HepG2 (cell line): ENCODE data around the gene RPTOR. TPM values are rescaled to one million over a fixed set of nuclear protein-coding genes. Genes with fewer than 3 reads are reported as not detected.

Experiments used
- ATAC-seq: fragments of 200-7000 bp; cut with Tn5 transposase; 3 replicates; pipeline ENCODE4 v1.9.1; 2020; ENCODE audit warnings: mild to moderate bottlenecking, moderate library complexity
- BruUV-seq: library from RNA; stranded (reverse); fragments of 400-500 nt; replicated peaks from 2 replicates; lab custom pipeline; 2021; lab: Mats Ljungman, UMichigan
- CTCF ChIA-PET: fragments of 300-600 bp; formaldehyde crosslinking; extraction: SDS; loops from one replicate; lab custom pipeline; 2021; ENCODE audit warnings: low total read pairs, inconsistent platforms, low intra/inter-chr PET ratio; lab: Yijun Ruan, JAX
- POLR2A ChIA-PET: fragments of 350-600 bp; sonication (Branson Sonifier 250); formaldehyde crosslinking; loops from one replicate; lab custom pipeline; 2020; ENCODE audit warnings: antibody characterized with exemption, inconsistent platforms; lab: Yijun Ruan, JAX
- DNase-seq: peaks from one replicate; pipeline ENCODE4 v3.0.0-alpha.2; 2015; ENCODE audit warnings: low spot score
- FAIRE-seq: peaks from 3 replicates; lab custom pipeline; 2011; peaks lifted over from hg19 to GRCh38; lab: Jason Lieb, UNC
- H2AFZ ChIP-seq: one replicate; pipeline ENCODE4 v1.6.1; 2011; ENCODE audit warnings: low read length, inconsistent platforms
- H3K27ac ChIP-seq: fragments of 300-600 bp; 3 replicates; pipeline ENCODE4 v1.8.0; 2011; ENCODE audit warnings: mixed run types, mild to moderate bottlenecking, mixed read lengths, low read length, inconsistent platforms; ENCODE audit not compliant: insufficient read depth; ENCODE audit errors: extremely low read length
- H3K27me3 ChIP-seq, 2 experiments: fragments of 200-600 bp in 1 of 2; 2 replicates in 1 of 2; 3 replicates in 1 of 2; pipeline versions ENCODE4 v1.6.0 to v1.8.0; 2011; ENCODE audit warnings: low read length in 2 of 2, mild to moderate bottlenecking in 2 of 2, moderate library complexity in 2 of 2, inconsistent platforms in 1 of 2; ENCODE audit not compliant: insufficient read depth in 2 of 2, control insufficient read depth in 1 of 2
- H3K36me3 ChIP-seq, 2 experiments: fragments of 200-600 bp in 1 of 2; replicated peaks in 1 of 2; 2 replicates in 1 of 2; 3 replicates in 1 of 2; pipeline versions ENCODE4 v1.5.1 to v1.8.0; 2011; ENCODE audit warnings: low read length in 2 of 2, inconsistent platforms in 1 of 2; ENCODE audit not compliant: insufficient read depth in 2 of 2, control insufficient read depth in 1 of 2
- H3K4me1 ChIP-seq: 2 replicates; pipeline ENCODE4 v1.5.1; 2012; ENCODE audit warnings: low read length, inconsistent platforms; ENCODE audit not compliant: insufficient read depth
- H3K4me2 ChIP-seq: 2 replicates; pipeline ENCODE4 v1.6.0; 2011; ENCODE audit warnings: low read depth, low read length, inconsistent platforms
- H3K4me3 ChIP-seq, 3 experiments: fragments of 200-600 bp in 1 of 3; sonication (generic), shearing (Covaris generic) in 1 of 3; replicated peaks in 1 of 3; 2 replicates each; pipeline ENCODE4 v1.5.1; 2011 to 2016; ENCODE audit warnings: low read length in 3 of 3, inconsistent platforms in 2 of 3, low read depth in 2 of 3, mild to moderate bottlenecking in 2 of 3, control low read depth in 1 of 3, mixed read lengths in 1 of 3; ENCODE audit not compliant: insufficient read depth in 1 of 3
- H3K79me2 ChIP-seq: one replicate; pipeline ENCODE4 v1.6.1; 2011; ENCODE audit warnings: low read length, inconsistent platforms; ENCODE audit not compliant: insufficient read depth
- H3K9ac ChIP-seq: 2 replicates; pipeline ENCODE4 v1.6.0; 2011; ENCODE audit warnings: mild to moderate bottlenecking, low read depth, low read length, inconsistent platforms; ENCODE audit not compliant: insufficient read depth
- H3K9me3 ChIP-seq: 2 replicates; pipeline ENCODE4 v1.5.1; 2012; ENCODE audit warnings: mild to moderate bottlenecking, low read length
- H4K20me1 ChIP-seq: 2 replicates; pipeline ENCODE4 v1.6.0; 2011; ENCODE audit warnings: inconsistent platforms, mild to moderate bottlenecking, low read length, moderate library complexity; ENCODE audit not compliant: insufficient read depth
- ATF7-NPFF ChIP-seq: sonication (generic); formaldehyde crosslinking; IDR thresholded peaks from 2 replicates; pipeline ENCODE4 v1.8.1; 2023; ENCODE audit warnings: mild to moderate bottlenecking, low read depth, missing genetic modification reagents, moderate library complexity
- ATM ChIP-seq: fragments of 450-650 bp; IDR thresholded peaks from 2 replicates; pipeline ENCODE4 v1.7.1; 2017; ENCODE audit warnings: mild to moderate bottlenecking, borderline replicate concordance
- GABPA ChIP-seq, 2 experiments: IDR thresholded peaks; 2 replicates each; pipeline ENCODE4 v1.6.1; 2011 to 2016; ENCODE audit warnings: low read depth in 2 of 2, low read length in 1 of 2, missing biosample characterization in 1 of 2, missing genetic modification characterization in 1 of 2
- GTF2F1 ChIP-seq: fragments of 150-350 bp; IDR thresholded peaks from 2 replicates; pipeline ENCODE4 v1.6.1; 2014; ENCODE audit warnings: low read length
- HDAC2 ChIP-seq: sonication (generic); formaldehyde crosslinking; IDR thresholded peaks from 2 replicates; pipeline ENCODE4 v1.4.0; 2020; ENCODE audit warnings: missing genetic modification reagents
- HMG20B ChIP-seq: conservative IDR thresholded peaks from 2 replicates; pipeline ENCODE4 v1.6.1; 2016; ENCODE audit warnings: missing genetic modification reagents, missing compliant biosample characterization
- JDP2 ChIP-seq: sonication (generic); formaldehyde crosslinking; IDR thresholded peaks from 2 replicates; pipeline ENCODE4 v1.8.1; 2022; ENCODE audit warnings: missing genetic modification reagents, borderline replicate concordance
- NFYC ChIP-seq: IDR thresholded peaks from 2 replicates; pipeline ENCODE4 v1.6.1; 2016; ENCODE audit warnings: missing genetic modification reagents, missing compliant biosample characterization
- REXO4 ChIP-seq: sonication (generic); formaldehyde crosslinking; IDR thresholded peaks from 2 replicates; pipeline ENCODE4 v1.8.0; 2022; ENCODE audit warnings: missing genetic modification reagents, mild to moderate bottlenecking, borderline replicate concordance
- ZNF205 ChIP-seq: IDR thresholded peaks from 2 replicates; pipeline ENCODE4 v1.6.1; 2018; ENCODE audit warnings: missing biosample characterization, missing genetic modification reagents
- ZNF383 ChIP-seq: sonication (generic); formaldehyde crosslinking; IDR thresholded peaks from 2 replicates; pipeline ENCODE4 v1.4.0; 2020; ENCODE audit warnings: missing genetic modification reagents, mild to moderate bottlenecking, borderline replicate concordance
- ZNF496 ChIP-seq: sonication (generic); formaldehyde crosslinking; IDR thresholded peaks from 2 replicates; pipeline ENCODE4 v1.8.1; 2023; ENCODE audit warnings: mild to moderate bottlenecking, moderate library complexity, missing genetic modification reagents; ENCODE audit not compliant: insufficient replicate concordance
- ZNF547 ChIP-seq: sonication (generic); formaldehyde crosslinking; IDR thresholded peaks from 2 replicates; pipeline ENCODE4 v1.5.1; 2020; ENCODE audit warnings: mild to moderate bottlenecking, missing genetic modification reagents
- ZNF674 ChIP-seq: sonication (generic); formaldehyde crosslinking; IDR thresholded peaks from 2 replicates; pipeline ENCODE4 v1.5.0; 2020; ENCODE audit warnings: low read depth, mild to moderate bottlenecking, missing genetic modification reagents
- ZNF780A ChIP-seq: sonication (generic); formaldehyde crosslinking; IDR thresholded peaks from 2 replicates; pipeline ENCODE4 v1.8.0; 2022; ENCODE audit warnings: mild to moderate bottlenecking, missing genetic modification reagents, moderate library complexity
- ZNF879 ChIP-seq: sonication (generic); formaldehyde crosslinking; IDR thresholded peaks from 2 replicates; pipeline ENCODE4 v1.8.1; 2023; ENCODE audit warnings: missing genetic modification reagents
- WGBS: methylation state at CpG from one replicate; pipeline ENCODE4 v1.1.6; 2017; ENCODE audit warnings: low lambda C conversion rate; 5-methylcytosine and 5-hydroxymethylcytosine counted together
- in situ Hi-C: cut with HindIII; loops from 2 replicates; pipeline ENCODE4 v1.10.0; 2017; ENCODE audit warnings: low pct_unique_long_range_greater_than_20kb; ENCODE audit not compliant: extremely low pct_ligation_motif_present
- intact Hi-C: fragments of 100-400 bp; cut with micrococcal nuclease; formaldehyde crosslinking; loops from one replicate; pipeline ENCODE4 v1.10.0; 2022; ENCODE audit not compliant: unreplicated experiment
- polyA plus RNA-seq, 8 experiments: library from polyadenylated mRNA; depleted of rRNA in 3 of 8; stranded (reverse) in 7 of 8; unstranded in 1 of 8; fragments of >200 nt; fragmentation: Illumina TruSeq in 4 of 8; extraction: Trizol in 4 of 8; gene quantifications; 2 replicates each; pipeline versions ENCODE4 v1.2.1 to v1.2.3, GENCODE V29; 2011 to 2016; ENCODE audit warnings: low read depth in 4 of 8, missing spikeins in 1 of 8, mixed read lengths in 1 of 8; ENCODE audit not compliant: insufficient read depth in 1 of 8
- total RNA-seq, 5 experiments: library from RNA; depleted of rRNA; stranded (reverse); fragments of >200 nt; fragmentation: Illumina TruSeq; extraction: Trizol; gene quantifications; 2 replicates each; pipeline ENCODE4 v1.2.3, GENCODE V29; 2016; ENCODE audit warnings: low read depth in 1 of 5
- TF ChIP-seq, protein P1 (sequence below): sonication (generic); formaldehyde crosslinking; conservative IDR thresholded peaks from 2 replicates; pipeline ENCODE4 v1.8.0; 2022; ENCODE audit warnings: low read depth, missing genetic modification reagents
- TF ChIP-seq, protein P2 (sequence below): sonication (generic); formaldehyde crosslinking; IDR thresholded peaks from 2 replicates; pipeline ENCODE4 v1.9.0; 2021; ENCODE audit warnings: missing genetic modification reagents, borderline replicate concordance

RPTOR gene
- total and polyA plus RNA-seq, 2 of the 13 experiments (the other 11 are each of a cell fraction or from before 2014, with no cell fraction given): 6.6 to 25.3 TPM

DNA sequence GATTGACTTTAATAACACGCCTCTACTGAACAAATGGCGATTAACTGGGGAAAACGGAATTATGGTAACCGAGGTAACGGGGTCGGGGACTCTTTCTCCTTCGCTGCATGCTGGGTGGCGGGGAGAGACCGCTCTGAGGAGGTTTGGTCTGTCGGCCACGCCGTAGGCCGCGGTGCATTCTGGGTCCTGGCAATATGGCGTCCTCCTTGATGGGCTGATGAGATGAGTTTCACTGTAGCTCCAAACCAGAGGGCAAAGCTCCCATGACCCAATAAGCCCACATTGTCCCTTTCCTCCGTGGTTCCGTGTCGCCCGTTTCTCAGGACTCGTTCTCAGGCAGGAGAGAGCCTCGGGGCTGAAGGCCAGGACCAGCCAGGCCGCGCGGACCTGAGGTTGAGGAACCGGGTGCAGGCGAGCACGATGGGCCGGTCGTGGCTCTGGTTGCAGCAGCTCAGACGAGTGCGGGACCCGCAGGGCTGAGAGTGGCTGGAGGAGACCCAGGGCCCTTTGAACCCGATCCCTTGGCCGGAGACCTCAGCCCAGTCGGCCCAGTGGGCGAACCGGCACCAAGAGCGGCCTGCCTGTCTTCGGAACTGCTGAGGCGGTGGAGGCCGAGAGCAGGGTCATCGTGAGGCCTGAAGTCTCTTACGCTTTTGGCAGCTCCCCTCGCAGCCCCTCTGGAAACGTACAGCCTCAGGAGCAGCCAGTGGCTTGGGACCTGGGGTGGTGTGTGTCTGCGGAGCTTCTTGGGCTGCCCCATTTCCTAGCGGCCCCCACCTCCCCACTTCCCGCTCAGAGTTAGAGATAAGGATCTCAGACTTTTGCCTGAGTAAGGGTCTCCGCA is at the start of gene RPTOR (continued):
- TF ChIP-seq ZNF780A (no peak; the same call in 1 of the 2 replicates), ZNF879 (CRISPR knock-in tag) (0 out of 2 replicates have a peak, but pooled peaks have one; percentile 91), HDAC2 (peak; percentile 97), ZNF547 (peak; percentile 80; the same call in 1 of the 2 replicates), HMG20B (CRISPR knock-in tag) (no peak; the same call in 1 of the 2 replicates), NFYC (CRISPR knock-in tag) (peak; percentile 47; the same call in 1 of the 2 replicates), REXO4 (CRISPR knock-in tag) (no peak), ZNF205 (peak; percentile 70)
- TF ChIP-seq, protein P1, sequence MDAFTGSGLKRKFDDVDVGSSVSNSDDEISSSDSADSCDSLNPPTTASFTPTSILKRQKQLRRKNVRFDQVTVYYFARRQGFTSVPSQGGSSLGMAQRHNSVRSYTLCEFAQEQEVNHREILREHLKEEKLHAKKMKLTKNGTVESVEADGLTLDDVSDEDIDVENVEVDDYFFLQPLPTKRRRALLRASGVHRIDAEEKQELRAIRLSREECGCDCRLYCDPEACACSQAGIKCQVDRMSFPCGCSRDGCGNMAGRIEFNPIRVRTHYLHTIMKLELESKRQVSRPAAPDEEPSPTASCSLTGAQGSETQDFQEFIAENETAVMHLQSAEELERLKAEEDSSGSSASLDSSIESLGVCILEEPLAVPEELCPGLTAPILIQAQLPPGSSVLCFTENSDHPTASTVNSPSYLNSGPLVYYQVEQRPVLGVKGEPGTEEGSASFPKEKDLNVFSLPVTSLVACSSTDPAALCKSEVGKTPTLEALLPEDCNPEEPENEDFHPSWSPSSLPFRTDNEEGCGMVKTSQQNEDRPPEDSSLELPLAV: no peak

DNA sequence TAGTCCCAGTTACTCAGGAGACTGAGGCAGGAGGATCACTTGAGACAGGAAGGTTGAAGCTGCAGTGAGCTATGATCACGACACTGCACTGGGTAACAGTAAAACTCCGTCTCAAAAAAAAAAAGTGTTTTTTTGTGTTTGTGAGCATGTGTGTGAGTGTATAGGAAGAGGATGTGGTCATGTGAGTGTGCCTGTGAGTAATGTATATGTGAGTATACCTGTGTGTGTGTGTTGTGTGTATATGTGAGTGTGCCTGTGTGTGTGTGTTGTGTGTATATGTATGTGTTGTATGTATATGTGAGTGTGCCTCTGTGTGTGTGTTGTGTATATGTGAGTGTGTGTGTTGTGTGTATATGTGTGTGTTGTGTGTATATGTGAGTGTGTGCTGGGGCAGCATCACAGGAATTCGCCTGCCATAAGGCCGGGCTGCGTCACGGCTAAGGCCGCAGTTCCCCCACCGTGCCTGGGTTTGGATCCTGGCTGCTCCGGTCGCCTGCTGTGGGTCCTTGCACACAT is 46.9 kb upstream of the RPTOR start:
- FAIRE-seq: peak; percentile 91
- 49% methylated on average over 8 of the region's 10 CpGs for WGBS
- no peaks in the 10 kb centered on the region for H3K36me3 ChIP-seq
- no peak overlapping the region for H3K27ac ChIP-seq
- H3K79me2 ChIP-seq: no peaks in the 10 kb centered on the region
- BruUV-seq: no TSS peak
- no peak overlapping the region for H2AFZ ChIP-seq
- H3K9ac ChIP-seq: 0 out of 2 replicates have a peak overlapping the region, but pooled peaks have one; percentile 46
- peak overlapping the region; percentile 85 for H3K4me2 ChIP-seq
- POLR2A ChIA-PET: interaction anchor here (0.8 to 4.0 kb wide), 6 partner anchors 18 to 131 kb away, joined by 3 to 35 read pairs (median 4); partner anchors contain the start of gene RPTOR
- in situ Hi-C loops (no loop called here), intact Hi-C loops (no loop called here)
- H3K9me3 ChIP-seq: no peaks in the 10 kb centered on the region
- DNase-seq: no peak
- peaks cover 20 to 72% of the 10 kb centered on the region in 2 experiments; a peak in 4 of 5 replicates for H3K27me3 ChIP-seq
- peaks cover 36% of the 10 kb centered on the region for H3K4me1 ChIP-seq
- CTCF ChIA-PET: interaction anchor here (1.6 kb wide), 1 partner anchor 78 kb away, joined by 4 read pairs; no protein-coding TSS in a partner anchor
- no peaks in the 10 kb centered on the region for H4K20me1 ChIP-seq
- H3K4me3 ChIP-seq: peak overlapping the region; percentile 17 to 70 (median 54); a peak in 5 of 6 replicates
- ATAC-seq: no peak
- TF ChIP-seq ATM: no peak
- no peak for TF ChIP-seq ZNF496 (CRISPR knock-in tag)
- no peak for TF ChIP-seq GABPA (IDR thresholded peaks at IDR 0.05; ENCODE audit: low read depth, low read length)
- no peak for TF ChIP-seq GABPA (CRISPR knock-in tag; IDR thresholded peaks at IDR 0.05; ENCODE audit: low read depth)
- no peak for TF ChIP-seq ATF7-NPFF (CRISPR knock-in tag)
- no peak for TF ChIP-seq GTF2F1
- no peak for TF ChIP-seq JDP2 (CRISPR knock-in tag)
- TF ChIP-seq ZNF674 (CRISPR knock-in tag): no peak
- peak; percentile 28; the same call in 1 of the 2 replicates for TF ChIP-seq ZNF383 (CRISPR knock-in tag)
- TF ChIP-seq, protein P2, sequence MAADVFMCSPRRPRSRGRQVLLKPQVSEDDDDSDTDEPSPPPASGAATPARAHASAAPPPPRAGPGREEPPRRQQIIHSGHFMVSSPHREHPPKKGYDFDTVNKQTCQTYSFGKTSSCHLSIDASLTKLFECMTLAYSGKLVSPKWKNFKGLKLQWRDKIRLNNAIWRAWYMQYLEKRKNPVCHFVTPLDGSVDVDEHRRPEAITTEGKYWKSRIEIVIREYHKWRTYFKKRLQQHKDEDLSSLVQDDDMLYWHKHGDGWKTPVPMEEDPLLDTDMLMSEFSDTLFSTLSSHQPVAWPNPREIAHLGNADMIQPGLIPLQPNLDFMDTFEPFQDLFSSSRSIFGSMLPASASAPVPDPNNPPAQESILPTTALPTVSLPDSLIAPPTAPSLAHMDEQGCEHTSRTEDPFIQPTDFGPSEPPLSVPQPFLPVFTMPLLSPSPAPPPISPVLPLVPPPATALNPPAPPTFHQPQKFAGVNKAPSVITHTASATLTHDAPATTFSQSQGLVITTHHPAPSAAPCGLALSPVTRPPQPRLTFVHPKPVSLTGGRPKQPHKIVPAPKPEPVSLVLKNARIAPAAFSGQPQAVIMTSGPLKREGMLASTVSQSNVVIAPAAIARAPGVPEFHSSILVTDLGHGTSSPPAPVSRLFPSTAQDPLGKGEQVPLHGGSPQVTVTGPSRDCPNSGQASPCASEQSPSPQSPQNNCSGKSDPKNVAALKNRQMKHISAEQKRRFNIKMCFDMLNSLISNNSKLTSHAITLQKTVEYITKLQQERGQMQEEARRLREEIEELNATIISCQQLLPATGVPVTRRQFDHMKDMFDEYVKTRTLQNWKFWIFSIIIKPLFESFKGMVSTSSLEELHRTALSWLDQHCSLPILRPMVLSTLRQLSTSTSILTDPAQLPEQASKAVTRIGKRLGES (CRISPR knock-in tag): no peak
